Epidermal melanocyte (primary cell): Measurements from ENCODE around the gene WDR86.

Experiments used
- DNase-seq: peaks from one replicate; pipeline ENCODE4 v3.0.0; 2011; ENCODE audit warnings: low spot score; ENCODE audit not compliant: insufficient read length

The WDR86 gene

GRCh38 chr7:151440799-151441445, 31.1 kb upstream of the WDR86 start:
- no peak for DNase-seq

DNA sequence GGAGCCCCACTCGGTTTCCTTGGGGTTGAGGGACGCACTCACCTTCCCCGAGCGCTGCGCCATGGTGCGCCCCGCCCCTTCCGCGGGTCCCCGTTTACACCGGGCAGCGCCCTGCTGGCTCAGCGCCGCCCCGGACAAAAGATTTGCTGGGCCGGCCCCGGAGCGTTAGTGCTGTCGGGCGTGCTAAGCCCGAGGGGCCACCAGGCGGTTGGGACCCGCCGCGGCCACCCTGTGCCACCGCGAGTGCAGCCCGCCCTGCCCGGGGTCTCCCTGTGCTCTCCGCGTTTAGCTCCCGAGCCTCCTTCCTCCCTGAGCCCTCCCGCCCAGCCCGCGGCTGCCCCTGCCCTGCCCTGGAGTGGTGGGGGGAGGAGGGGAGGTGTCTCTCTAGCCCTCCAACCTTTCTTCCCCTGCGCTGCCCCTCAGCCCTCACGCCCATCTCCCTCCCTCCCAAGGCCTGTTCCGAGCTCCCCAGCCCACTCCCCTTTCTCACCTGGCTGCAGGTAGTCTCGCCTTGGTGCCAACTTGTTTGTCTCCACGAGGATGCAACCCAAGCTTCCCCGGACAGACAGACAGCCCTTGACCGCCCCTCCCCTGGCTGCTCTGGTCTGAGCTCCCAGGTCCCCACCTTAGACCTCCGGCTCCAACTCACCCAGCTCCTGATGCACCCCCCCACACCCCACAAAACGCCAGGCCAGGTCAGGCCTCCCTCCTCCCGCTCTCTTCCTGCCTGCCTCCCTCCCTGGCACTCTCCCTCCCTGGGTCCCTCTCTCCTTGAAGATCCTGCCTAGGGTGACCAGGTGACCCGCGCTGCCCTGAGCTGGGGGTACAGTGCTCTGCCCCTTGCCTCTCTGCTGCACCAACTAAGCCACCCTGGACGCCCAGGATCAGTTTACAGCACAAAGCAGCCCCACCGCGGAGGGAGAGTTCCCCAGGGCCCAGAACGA, 30.3 kb upstream of the WDR86 start, which contains the start of gene CRYGN:
Gene CRYGN (minus strand): TSS at position 287 of the 944 bp plus-strand sequence. CDS start 224 bp downstream, at position 63.
- DNase-seq = no peak

- no peak for DNase-seq
Observed at GRCh38 chr7:151438864-151439601, 29.2 kb upstream of the WDR86 start.

DNA sequence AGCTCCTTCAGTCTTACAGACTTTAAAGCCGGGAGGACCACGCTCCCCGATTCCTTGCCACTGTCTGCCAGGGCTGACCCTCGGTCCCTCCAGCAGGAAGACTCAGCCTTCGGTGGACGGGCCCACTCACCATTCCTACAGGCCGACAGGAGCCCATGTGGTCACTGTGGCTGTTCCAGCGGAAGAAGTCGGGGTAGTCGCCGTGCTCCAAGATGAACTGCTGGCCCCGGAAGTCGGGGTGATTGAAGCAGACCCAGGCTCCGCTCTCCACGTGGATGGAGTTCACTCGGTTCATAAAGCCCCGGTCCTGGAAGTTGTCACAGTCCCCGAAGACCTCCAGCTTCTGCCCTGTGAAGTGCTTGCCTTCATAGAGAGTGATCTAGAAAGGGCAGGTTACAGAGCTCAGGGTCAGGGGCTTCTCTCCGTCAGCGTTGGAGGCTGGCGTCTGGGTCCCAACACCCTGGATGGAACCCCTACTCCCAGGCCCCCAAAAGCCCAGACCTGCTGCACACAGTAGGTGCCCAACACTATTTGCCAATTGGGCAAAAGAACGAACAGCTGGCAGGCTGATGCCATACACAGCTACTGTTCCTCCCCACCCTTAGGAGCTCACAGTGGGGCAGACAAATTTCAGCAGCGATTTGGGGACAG, 28.2 kb upstream of the WDR86 start:
- DNase-seq = no peak

- DNase-seq = no peak
Observed at GRCh38 chr7:151437159-151437553, 27.3 kb upstream of the WDR86 start.

- no peak for DNase-seq
Observed at GRCh38 chr7:151436446-151437158, 26.8 kb upstream of the WDR86 start.

DNA sequence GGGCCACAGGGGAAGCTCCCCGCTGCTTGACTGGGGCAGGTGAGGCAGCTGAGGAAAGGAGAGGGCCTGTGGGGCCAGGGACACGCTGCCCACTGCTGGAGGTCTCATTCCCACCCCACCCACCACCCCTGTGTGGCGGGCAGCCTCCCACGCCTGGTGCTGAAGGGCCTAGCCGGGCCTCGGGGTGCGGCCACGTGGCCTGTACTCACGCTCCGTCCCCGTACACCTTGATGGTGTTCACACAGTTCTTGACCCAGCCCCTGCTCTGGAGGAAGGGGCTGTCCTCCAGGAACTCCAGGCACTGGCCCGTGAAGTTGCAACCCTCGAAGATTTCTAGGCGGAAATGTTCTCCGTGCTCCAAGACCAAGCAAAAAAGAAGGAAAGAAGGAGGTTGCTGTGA, 26.1 kb upstream of the WDR86 start:
- DNase-seq = no peak

- DNase-seq = no peak
Observed at GRCh38 chr7:151435103-151435916, 25.5 kb upstream of the WDR86 start.

GRCh38 chr7:151434549-151434948, 24.7 kb upstream of the WDR86 start:
- no peak for DNase-seq

GRCh38 chr7:151433721-151434400, 24.0 kb upstream of the WDR86 start:
- no peak for DNase-seq

DNA sequence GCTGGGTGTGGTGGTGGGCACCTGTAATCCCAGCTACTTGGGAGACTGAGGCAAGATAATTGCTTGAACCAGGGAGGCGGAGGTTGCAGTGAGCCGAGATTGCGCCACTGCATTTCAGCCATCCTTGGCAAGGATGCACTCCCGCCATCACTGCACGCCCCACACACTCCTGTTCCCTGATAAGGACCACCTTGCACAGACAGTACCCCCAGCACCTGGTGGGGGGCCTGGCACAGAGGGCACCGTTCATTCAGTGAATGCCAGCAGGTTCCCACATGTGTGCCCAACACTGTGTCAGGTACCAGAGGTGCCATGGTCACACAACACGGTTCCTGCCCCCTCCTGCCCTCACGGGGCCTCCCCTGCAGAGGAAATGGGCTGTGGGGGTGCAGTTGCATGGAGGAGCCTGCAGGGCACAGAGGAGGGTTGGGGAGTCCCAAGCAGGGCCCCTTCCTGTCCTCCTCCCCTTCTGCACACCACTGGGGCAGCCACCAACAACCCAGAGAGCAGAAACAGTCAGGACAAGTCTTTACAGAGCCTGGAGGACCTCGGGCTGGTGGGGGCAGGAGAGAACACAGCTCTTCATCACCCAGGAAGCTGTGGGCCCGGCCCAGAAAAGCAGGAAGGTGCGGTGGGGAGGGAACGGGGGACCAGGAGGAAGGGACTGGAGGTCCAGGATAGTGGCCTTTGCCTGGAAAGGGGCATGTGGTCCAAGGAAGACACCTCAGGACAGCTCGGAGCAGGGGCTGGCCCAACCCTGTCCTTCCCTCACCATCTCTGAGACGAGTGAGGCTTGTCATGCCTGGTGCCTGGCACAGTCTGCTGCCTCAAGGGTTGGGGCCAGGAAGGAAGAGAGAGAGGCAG, 23.1 kb upstream of the WDR86 start:
- no peak for DNase-seq

DNA sequence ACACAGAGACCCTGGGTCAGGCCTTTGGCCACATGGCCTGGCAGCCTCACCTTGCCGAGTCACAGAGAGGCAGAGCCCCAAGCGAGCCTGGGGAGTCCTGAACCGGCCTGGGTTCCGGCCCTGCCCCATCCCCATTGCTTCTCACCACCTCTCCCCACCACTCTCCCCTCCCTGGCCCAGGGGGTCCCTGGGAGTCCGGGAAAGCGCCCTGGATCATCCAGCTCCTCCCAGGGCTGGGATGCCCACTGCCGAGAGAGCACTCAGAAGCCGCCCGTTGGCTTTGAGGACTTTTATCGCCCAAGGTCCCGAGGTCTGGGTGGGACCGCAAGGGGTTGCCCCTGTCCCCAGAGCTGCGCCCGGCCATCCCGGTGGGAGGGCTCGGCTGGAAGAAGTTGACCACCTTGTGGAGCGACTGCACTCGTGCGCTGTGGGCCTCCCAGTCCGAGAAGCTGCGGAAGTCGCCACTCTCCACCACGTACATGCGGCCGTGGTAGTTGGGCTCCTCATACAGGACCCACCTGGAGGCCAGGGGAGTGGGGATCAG, 22.0 kb upstream of the WDR86 start:
- no peak for DNase-seq

DNA sequence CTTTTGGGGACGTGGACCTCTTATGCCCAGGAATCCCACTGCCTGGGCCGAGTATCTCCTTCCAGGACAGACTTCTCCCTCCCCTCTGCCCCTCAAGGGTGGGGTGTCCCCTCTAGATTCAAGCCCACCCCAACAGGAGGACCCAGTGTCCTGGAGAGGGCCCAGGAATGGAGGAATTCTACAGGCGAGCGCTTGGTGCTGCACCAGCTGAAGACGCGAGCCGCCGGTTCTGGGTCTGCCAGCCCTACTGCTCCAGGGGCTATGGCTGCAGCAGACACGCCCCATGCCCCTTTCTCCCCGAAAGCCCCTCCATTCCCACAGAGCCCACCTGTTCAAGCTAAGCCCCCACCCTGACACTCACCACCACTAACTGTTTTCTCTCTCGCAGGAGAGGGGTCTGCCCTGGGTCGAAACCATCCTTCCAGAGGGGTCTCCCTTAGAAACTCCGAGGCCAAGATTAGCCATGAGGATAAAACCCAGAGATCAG, 21.5 kb upstream of the WDR86 start:
- DNase-seq = no peak

DNA sequence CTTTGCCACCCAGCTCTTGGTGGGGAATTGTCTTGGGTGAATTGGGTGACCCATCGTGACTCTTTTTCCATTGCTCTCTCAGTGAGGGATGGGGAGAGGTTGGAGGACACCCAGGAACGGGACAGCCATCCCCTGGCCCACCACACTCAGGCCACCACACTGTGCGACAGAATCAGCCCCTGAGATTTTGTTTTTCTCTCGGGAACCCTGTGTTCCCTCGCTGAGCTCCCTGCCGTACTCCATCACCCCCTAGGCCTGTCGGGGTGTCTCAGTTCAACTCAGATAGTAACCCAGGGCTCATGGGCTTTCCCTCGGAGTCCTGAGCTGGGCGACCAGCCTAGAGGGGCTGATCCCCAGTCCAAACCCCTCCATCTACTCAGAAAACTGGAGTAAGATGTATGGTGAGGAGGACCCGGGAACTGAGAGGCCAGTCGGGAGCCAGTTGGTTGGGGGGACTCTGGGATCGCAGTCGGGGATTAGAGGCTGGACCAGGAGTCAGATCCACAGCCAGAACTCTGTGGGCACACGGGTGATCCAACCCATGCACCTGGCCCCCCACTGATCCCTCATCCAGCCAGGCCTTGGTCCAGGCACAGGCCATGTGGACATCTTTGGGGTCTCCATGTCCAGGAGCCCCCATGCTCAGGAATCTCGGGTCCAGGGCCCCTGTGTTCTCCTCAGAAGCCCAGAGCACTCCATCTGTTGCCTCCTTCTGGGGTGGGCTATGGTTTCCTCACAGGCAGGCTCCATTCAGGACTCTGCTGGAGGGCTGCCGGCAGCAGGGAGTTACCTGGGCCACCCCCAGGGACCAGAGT, 20.8 kb upstream of the WDR86 start:
- DNase-seq = no peak

DNA sequence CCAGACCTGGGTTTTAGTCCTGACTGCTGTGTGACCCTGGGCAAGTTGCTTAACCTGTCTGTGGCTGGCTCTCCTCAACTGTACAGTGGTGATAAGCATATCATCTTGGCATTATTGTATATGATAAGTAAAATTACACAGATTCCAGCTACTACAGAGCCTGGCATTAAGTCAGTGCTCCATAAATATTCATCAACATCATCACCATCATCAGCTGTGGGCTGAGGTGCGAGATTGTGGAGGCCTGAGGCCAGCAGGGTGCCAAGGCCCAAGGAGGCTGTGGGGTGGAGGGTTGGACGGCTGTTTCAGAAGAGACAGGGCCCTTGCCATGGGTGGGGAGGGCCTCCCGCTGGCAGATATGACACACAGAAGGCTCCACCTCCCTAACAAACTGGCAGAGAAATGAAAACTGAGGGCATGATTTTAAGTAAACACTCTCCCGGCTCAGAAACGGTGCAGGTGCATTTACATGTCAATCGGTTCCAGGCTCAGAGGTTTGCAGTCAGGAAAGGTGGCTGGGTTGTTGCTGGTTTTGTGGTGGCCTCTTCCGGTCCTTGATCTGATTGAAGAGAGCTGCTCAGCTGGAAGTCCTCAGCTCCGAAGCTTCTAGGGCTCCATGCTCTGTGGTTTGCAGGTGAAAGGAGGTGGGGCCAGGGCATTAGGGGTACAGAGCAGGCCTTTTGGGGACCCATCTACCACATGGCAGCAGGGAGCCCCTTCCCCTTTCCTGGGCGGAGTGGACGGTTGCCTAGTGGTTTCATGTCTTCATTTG, 19.9 kb upstream of the WDR86 start:
- DNase-seq = peak; percentile 12

- no peak for DNase-seq
Observed at GRCh38 chr7:151429237-151429559, 19.4 kb upstream of the WDR86 start.
